ENCODE data around the gene NTM. TPM values are rescaled to one million over a fixed set of nuclear protein-coding genes. Genes with fewer than 3 reads are reported as not detected.

NTM gene
- total RNA-seq, 4 donors from 2014 or later, result 0.21 to 3.2 (median 0.84) TPM

DNA sequence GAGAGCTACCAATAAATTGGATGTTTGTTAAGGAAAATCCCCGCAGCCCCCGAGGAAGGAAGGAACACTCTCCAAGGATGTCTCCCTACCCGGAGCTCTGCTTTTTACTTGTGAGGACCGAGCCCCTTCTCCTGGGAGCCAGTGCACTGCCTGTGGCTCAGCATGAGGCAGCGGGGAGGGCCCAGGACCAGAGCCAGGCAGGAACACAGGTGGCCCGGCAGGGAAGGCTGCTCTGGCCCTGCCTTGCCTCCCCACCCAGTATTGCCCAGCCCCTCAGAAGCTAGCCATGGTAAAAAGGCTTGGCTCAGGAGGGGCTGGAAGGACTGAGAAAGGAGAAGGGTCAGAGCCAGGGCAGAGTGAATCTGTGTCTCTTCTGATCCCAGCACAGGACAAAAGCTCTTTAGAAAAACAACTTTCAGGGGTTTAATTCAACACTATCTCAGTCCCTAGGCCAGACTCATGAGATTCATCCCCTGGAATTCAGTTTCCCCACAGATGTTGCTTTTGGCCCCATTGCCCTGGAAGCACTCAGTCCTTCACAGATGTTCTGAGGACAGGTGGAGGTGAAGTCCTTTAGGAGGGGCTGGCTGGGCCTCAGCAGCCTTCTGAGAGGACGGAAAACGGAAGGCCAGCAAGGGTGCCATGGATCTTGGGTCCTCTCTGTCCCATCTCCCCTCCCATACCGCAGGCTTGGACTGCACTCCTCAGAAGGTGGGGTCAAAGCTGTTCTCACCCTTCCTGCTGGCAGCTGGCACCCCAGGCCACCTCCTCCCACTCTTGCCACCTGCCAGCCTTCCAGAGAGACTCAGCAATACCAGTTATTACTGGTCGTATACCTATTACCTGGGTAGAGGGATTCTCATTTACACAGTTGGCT lies 318.9 kb downstream of the NTM start:
- 81 to 89% methylated on average over 3 to 7 of the region's 10 CpGs for WGBS, 2 donors
- no peak for TF ChIP-seq POLR2A (IDR thresholded peaks at IDR 0.05)
- TF ChIP-seq, protein P1, sequence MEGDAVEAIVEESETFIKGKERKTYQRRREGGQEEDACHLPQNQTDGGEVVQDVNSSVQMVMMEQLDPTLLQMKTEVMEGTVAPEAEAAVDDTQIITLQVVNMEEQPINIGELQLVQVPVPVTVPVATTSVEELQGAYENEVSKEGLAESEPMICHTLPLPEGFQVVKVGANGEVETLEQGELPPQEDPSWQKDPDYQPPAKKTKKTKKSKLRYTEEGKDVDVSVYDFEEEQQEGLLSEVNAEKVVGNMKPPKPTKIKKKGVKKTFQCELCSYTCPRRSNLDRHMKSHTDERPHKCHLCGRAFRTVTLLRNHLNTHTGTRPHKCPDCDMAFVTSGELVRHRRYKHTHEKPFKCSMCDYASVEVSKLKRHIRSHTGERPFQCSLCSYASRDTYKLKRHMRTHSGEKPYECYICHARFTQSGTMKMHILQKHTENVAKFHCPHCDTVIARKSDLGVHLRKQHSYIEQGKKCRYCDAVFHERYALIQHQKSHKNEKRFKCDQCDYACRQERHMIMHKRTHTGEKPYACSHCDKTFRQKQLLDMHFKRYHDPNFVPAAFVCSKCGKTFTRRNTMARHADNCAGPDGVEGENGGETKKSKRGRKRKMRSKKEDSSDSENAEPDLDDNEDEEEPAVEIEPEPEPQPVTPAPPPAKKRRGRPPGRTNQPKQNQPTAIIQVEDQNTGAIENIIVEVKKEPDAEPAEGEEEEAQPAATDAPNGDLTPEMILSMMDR (IDR thresholded peaks at IDR 0.05), result no peak
- intact Hi-C loops (cut with DNase I), result no loop called here
- Histone ChIP-seq H3K36me3 (no peaks in the 10 kb centered on the region), H3K4me3 (no peak overlapping the region), H3K27me3 (peaks cover 0 to 84% (median 0%) of the 10 kb centered on the region in 4 donors), H3K9me3 (no peaks in the 10 kb centered on the region), H3K27ac (no peak overlapping the region), H3K4me1 (peaks cover 0 to 17% (median 5%) of the 10 kb centered on the region in 3 donors)
- no peak for DNase-seq

DNA sequence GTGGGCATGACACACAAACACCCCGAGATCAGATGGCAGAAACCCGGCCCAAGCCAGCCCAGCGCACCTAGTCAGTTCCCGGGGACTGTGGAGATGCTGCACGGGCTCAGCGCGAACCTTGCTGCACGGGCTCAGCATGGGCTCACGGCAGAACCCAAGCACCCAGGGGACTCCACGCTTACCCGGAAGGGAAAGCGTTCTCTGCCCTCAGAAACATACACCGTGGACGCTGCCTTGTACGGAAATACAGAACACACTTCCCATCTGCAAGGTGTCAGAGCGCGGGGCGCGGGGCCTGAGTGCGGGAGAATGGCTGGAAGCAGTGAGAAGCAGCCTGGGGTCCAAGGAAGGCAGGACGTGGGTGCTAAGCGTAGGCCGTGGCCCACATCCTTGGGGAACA lies 319.9 kb downstream of the NTM start:
- no peak overlapping the region for H3K4me3 ChIP-seq
- no peaks in the 10 kb centered on the region for H3K36me3 ChIP-seq
- H3K4me1 ChIP-seq, result peaks cover 0 to 27% (median 14%) of the 10 kb centered on the region in 3 donors
- no peak overlapping the region for H3K27ac ChIP-seq
- TF ChIP-seq, protein P1 (IDR thresholded peaks at IDR 0.05), result no peak
- TF ChIP-seq POLR2A (IDR thresholded peaks at IDR 0.05), result no peak
- WGBS, 2 donors, result 80 to 89% methylated on average over 3 to 4 of the region's 23 CpGs
- intact Hi-C loops (cut with DNase I), result no loop called here
- H3K27me3 ChIP-seq, result peaks cover 0 to 82% (median 0%) of the 10 kb centered on the region in 4 donors
- DNase-seq, result no peak
- H3K9me3 ChIP-seq, result no peaks in the 10 kb centered on the region

DNA sequence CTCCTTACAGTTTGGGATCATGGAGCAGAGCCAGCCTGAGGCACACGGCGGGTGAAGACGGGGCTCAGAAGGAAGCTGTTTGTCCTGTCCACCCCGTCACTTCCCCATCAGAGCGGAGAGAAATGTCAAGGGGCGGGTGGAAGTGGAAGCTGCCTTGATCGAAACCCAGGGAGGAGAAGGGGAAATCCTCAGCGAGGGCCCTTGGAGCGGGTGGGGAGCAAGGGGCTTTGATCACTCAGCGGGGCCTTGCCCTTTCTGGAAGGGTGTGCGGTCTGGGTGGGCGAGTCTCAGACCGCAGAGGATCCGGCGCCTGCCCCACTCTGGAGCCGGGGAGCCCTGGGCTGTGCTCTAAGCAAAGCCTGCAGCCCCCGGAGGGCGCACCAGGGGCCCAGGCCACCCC lies 320.4 kb downstream of the NTM start:
- TF ChIP-seq, protein P1 (IDR thresholded peaks at IDR 0.05), result no peak
- no peak for TF ChIP-seq POLR2A (IDR thresholded peaks at IDR 0.05)
- Histone ChIP-seq H3K9me3 (no peaks in the 10 kb centered on the region), H3K27me3 (peaks cover 0 to 86% (median 0%) of the 10 kb centered on the region in 4 donors), H3K4me3 (no peak overlapping the region), H3K36me3 (no peaks in the 10 kb centered on the region), H3K4me1 (peaks cover 0 to 28% (median 15%) of the 10 kb centered on the region in 3 donors), H3K27ac (no peak overlapping the region)
- intact Hi-C loops (cut with DNase I), result no loop called here
- 82 to 100% methylated on average over 3 to 11 of the region's 18 CpGs for WGBS, 2 donors
- no peak for DNase-seq

DNA sequence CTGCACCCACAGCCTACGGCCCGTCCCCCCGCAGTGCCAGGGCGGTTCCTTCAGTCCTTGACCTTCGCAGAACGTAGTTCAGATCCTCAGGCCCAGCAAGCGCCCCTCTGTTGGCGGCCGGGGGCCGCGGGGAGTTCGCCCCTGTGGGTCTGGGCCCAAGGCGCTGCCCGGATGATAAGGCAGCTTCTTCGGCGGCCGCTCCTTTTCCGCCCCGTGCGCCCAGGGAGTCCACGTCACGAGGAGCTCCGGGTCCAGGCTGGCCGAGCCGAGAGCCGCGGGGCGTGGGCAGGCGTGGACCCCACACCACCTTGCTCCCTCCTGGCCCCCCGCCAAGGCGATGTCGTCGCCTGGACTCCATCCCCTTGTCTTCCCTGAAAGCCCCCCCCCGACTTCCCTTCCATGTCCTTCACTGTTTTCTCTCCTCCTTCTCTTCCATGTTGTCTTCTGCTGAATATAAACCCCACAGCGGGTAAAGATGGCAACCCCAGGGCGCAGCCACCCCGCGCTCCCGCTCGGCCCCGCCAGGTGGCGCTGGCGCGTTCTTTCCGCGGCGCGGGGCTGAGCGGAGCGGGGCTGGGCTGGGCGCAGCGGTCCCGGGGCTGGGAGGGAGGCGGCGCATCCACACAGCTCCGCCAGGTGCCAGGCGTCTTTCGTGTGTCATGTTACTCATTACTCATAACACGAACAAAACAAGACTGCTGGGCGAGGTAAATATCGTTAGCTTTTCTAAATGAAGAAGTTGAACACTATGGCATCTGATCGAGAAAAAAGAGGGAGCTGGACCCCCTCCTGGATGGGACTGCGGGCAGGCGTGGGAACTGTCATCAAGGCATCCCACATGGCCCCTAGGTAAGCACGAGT lies 321.0 kb downstream of the NTM start:
- TF ChIP-seq, protein P1 (IDR thresholded peaks at IDR 0.05), result peak; percentile 28 to 81 (median 55)
- TF ChIP-seq POLR2A (IDR thresholded peaks at IDR 0.05), result no peak
- Histone ChIP-seq H3K36me3 (no peaks in the 10 kb centered on the region), H3K4me3 (no peak overlapping the region), H3K4me1 (peaks cover 0 to 28% (median 15%) of the 10 kb centered on the region in 3 donors), H3K27ac (no peak overlapping the region), H3K27me3 (peaks cover 0 to 92% (median 0%) of the 10 kb centered on the region in 4 donors), H3K9me3 (no peaks in the 10 kb centered on the region)
- intact Hi-C loops (cut with DNase I), result no loop called here
- WGBS, 2 donors, result 5 to 52% methylated on average over 5 to 39 of the region's 65 CpGs
- DNase-seq, result no peak

Measured in esophagus squamous epithelium (tissue), 5 donors.